GM12873 (cell line): ENCODE results near the gene SLC25A23.
A peak's percentile ranks its signal among the peaks of the same experiment; 100 is the strongest.

ENCODE experiments used
- TF ChIP-seq, protein P1 (sequence below): IDR thresholded peaks from 2 replicates; pipeline ENCODE4 v1.5.1; 2012; ENCODE audit warnings: low read depth, mild to moderate bottlenecking, moderate library complexity, low read length, control low read depth; ENCODE audit not compliant: insufficient read depth; ENCODE audit errors: missing control alignments

Gene SLC25A23

DNA sequence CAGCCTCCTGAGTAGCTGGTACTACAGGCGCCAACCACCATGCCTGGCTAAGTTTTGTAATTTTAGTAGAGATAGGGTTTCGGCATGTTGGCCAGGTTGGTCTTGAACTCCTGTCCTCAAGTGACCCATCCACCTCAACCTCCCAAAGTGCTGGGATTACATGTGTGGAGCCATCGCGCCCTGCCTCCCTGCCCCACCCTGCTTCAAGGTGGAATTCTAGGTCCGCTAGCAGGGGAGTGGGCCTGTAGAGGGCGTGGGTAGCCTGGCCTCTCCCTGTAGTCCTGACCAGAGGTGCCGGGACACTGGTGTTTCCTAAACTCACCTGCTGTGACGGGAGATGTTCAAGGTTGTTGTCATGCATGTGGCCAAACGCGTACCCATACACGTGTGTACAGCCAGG is 26.4 kb downstream of the SLC25A23 start:
- TF ChIP-seq, protein P1, sequence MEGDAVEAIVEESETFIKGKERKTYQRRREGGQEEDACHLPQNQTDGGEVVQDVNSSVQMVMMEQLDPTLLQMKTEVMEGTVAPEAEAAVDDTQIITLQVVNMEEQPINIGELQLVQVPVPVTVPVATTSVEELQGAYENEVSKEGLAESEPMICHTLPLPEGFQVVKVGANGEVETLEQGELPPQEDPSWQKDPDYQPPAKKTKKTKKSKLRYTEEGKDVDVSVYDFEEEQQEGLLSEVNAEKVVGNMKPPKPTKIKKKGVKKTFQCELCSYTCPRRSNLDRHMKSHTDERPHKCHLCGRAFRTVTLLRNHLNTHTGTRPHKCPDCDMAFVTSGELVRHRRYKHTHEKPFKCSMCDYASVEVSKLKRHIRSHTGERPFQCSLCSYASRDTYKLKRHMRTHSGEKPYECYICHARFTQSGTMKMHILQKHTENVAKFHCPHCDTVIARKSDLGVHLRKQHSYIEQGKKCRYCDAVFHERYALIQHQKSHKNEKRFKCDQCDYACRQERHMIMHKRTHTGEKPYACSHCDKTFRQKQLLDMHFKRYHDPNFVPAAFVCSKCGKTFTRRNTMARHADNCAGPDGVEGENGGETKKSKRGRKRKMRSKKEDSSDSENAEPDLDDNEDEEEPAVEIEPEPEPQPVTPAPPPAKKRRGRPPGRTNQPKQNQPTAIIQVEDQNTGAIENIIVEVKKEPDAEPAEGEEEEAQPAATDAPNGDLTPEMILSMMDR, result no peak

DNA sequence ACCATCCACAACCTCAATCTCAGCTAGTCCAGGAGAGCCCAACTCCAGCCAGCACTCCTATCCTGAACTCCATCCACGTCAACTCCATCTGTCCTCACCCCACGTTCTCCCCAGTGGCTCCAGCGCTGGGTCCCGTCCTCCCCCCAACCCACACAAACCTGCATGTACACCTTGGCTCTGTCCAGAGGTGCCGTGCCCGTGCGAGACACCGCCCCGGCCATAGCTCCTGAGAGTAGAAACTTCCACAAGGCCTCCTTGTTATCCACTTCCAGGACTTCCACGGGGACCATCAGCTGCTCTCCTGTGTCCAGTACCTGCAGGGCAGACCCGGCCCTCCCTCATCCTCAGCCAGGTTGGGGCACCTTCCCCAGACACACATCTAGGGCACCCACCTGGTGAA is 27.7 kb downstream of the SLC25A23 start:
- TF ChIP-seq, protein P1, result no peak

DNA sequence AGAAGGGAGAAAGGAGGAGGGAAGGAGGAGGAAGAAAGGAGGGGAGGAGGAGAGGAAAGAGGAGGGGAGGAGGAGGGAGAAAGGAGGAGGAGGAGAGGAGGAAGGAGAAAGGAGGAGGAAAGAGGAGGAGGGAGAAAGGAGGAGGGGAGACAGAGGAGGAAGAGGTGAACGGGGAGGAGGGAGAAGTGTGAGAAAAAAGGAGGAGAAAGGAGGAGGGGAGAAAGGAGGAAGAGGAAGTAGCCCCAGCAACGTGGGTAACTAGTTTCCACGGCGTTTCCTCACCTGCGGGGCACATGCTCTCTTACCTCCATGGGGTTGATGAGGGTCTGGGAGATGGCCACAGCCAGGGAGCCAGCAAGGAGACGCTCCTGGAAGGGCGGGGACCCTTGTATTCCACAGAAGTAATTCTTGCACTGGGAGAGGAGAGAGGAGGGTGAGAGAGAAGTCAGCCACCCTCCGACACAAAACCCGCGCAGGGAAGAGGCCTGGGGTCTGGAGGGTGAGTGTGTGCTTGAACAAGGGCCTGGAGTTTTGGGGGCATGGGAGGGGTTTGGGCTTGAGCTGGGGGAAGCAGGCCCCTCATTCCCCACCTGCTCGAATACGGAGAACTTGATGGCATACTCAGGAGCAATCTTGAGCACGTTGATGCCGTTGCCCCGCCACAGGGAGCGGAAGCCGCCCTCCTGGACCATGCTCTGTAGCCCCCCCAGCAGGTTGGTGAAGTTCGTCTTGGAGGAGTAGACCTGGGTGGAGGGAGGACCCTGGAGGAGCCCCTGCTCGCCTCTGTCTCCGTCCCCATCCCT is 30.0 kb downstream of the SLC25A23 start:
- TF ChIP-seq, protein P1, result no peak

GRCh38 chr19:6427131-6427530 is 32.5 kb downstream of the SLC25A23 start:
- TF ChIP-seq, protein P1, result no peak

DNA sequence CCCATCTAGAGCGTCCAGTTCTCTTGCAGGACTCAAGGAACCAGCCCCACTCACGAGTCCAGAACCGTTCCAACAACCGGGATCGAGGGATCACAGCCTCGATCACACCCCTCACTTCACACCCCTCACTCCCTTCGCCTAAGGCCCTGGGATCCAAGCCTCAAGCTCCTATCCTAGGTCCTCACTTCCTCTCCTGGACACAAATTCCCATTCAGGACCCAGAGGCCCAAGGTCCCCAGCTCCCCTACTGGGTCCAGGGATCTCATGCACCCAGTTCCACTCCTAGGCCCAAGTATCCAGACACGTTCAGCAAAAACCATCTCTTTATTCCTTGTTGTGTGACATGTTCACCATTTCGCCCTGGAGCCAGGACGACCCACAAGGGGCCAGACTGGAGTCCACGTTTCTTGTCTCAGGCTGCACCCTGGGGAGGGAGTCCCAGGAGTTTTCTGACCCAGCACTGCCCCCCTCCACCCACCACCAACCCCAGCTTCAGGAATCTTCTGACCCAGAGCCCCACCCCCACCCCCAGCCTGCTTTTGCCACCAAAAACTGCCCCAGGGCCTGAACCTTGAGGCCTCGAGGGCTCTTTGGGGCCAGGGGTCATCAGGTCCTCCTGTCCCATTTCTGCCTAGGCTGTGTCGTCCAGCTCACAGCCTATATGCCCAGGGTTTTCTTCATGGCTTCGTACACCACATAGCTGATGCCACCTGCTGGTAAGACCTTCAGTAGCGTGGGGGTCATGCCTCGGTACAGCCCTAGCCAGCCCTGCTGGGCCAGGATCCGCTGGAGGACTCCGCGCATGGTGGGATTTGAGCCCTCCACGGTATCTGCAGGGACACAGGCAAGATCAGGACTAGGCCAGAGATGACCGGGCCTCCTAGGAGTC is 33.6 kb downstream of the SLC25A23 start:
- TF ChIP-seq, protein P1, result peak; percentile 32

- TF ChIP-seq, protein P1, result no peak
Observed at GRCh38 chr19:6424939-6425731, 34.5 kb downstream of the SLC25A23 start.
